ENCODE measurements around the gene SALL2. TPM values are rescaled to one million over a fixed set of nuclear protein-coding genes. Genes with fewer than 3 reads are reported as not detected.

SALL2 gene
- total RNA-seq, 2 experiments from 2014 or later = 3.1 to 4.1 TPM

DNA sequence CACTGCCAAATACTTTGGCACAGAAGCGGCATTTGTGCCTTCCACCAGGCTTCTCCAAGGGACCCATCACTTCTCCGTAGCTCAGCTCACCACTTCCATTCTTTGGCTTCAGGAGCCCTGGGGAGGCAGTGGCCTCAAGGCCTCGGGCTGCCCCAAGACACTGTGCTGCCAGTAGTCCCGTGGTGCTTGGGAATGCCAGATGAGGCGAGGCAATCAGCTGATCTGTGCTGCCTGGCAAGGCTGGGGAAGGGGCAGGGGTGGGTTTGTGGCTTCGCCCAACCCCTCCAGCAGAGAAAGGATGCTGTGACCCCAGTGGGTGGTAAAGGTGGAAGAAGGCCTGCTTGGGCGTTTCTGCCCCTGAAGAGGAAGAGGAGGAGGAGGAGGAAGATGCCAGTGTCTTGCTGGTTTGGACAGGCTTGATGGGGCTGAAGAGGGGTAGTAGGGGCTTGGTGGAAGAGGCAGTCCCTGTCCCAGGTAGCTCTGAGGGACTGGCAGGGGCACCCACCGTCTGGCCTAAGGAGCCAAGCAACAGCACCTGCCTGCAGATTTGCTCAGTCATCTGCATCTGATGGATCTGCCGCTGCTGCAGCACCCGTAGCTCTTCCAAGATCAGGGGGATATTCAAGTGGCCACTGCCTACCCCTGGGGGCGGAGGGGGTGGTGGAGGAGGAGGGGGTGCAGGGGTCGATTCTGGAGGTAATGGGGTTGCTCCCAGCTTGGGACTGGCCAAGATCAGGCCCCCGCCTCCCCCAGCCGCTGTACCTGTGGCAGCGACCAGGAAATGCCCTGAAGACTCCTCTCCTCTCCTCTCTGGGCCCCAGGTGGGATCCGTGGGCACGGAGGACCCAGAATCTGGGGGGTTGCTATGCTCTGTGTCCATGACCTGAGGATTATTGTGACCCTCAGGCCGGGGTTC, 1.3 kb downstream of the SALL2 start:
- no peak for DNase-seq
- CTCF ChIA-PET = interaction anchor here (5.0 kb wide), 1 partner anchor 26 kb away, joined by 26 read pairs; no protein-coding TSS in a partner anchor
- Mint-ChIP-seq H3K4me3 (peak overlapping the region; percentile 79), H3K27ac (no peak overlapping the region), H3K36me3 (ENCODE audit: low read depth) (no peaks in the 10 kb centered on the region), H3K27me3 (ENCODE audit: low read depth) (no peaks in the 10 kb centered on the region), H3K9me3 (no peaks in the 10 kb centered on the region), H3K4me1 (ENCODE audit: low read depth) (peaks cover 9% of the 10 kb centered on the region)
- intact Hi-C loops (cut with micrococcal nuclease) = no loop called here

- Mint-ChIP-seq H3K4me3 (no peak overlapping the region), H3K27me3 (ENCODE audit: low read depth) (no peaks in the 10 kb centered on the region), H3K36me3 (ENCODE audit: low read depth) (no peaks in the 10 kb centered on the region), H3K27ac (no peak overlapping the region), H3K9me3 (no peaks in the 10 kb centered on the region), H3K4me1 (ENCODE audit: low read depth) (peaks cover 9% of the 10 kb centered on the region)
- intact Hi-C loops (cut with micrococcal nuclease) = no loop called here
- no peak for DNase-seq
- CTCF ChIA-PET = interaction anchor here (2.2 to 5.0 kb wide), 2 partner anchors 24 to 25 kb away, joined by 8 to 26 read pairs; no protein-coding TSS in a partner anchor
These were observed 2.9 kb downstream of the SALL2 start for GRCh38 chr14:21523203-21523602.

DNA sequence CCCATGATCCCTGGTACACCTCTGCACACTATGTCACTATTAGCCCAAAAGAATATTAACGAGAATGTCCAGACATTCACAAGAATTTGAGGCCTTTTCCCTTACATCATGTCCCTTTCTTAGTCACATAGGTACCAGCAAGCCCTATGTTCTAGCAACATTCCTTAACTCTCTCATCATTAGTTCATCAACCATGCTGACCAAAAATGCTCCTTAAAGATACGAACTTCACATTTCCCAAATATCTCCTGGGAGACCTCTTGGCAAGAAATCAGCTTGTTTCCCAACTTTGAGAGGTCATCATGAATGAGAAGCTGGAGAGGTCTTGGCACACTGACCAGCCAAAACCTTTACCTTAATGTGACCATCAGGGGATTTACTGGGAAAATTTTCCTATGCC, 4.6 kb downstream of the SALL2 start:
- no peak overlapping the region for H3K4me3 Mint-ChIP-seq
- H3K27ac Mint-ChIP-seq = no peak overlapping the region
- intact Hi-C loops (cut with micrococcal nuclease) = no loop called here
- H3K36me3 Mint-ChIP-seq (ENCODE audit: low read depth) = no peaks in the 10 kb centered on the region
- H3K4me1 Mint-ChIP-seq (ENCODE audit: low read depth) = peaks cover 3% of the 10 kb centered on the region
- H3K27me3 Mint-ChIP-seq (ENCODE audit: low read depth) = no peaks in the 10 kb centered on the region
- DNase-seq = no peak
- H3K9me3 Mint-ChIP-seq = no peaks in the 10 kb centered on the region
- CTCF ChIA-PET = interaction anchor here (1.5 to 2.2 kb wide), 2 partner anchors 22 to 23 kb away, joined by 6 to 8 read pairs; no protein-coding TSS in a partner anchor

GRCh38 chr14:21520767-21521166, 5.4 kb downstream of the SALL2 start:
- Mint-ChIP-seq H3K36me3 (ENCODE audit: low read depth) (no peaks in the 10 kb centered on the region), H3K27me3 (ENCODE audit: low read depth) (no peaks in the 10 kb centered on the region), H3K4me3 (no peak overlapping the region), H3K9me3 (no peaks in the 10 kb centered on the region), H3K27ac (no peak overlapping the region), H3K4me1 (ENCODE audit: low read depth) (peaks cover 3% of the 10 kb centered on the region)
- CTCF ChIA-PET = interaction anchor here (2.2 kb wide), 1 partner anchor 21 kb away, joined by 8 read pairs; no protein-coding TSS in a partner anchor
- intact Hi-C loops (cut with micrococcal nuclease) = no loop called here
- DNase-seq = no peak

DNA sequence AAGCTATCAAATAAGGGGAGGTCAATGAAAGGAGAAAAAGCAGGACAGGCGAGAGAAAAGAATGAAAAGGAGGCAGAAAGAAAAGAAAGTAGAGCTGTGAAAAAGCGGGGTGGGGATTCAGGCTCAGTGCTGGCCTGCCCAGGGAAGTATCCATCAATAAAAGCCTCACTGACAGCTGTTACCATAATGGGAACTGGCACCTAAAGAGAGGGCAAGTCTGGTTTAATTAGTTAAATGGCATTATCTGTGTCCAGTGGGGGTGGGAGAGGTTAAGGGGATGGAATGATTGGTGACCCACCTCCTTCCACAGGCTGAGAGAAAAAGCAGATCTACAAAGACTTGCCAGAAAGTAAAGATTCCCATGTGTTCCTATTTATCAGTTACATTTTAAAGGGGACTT, 7.4 kb downstream of the SALL2 start:
- no peaks in the 10 kb centered on the region for H3K9me3 Mint-ChIP-seq
- no peaks in the 10 kb centered on the region for H3K27me3 Mint-ChIP-seq (ENCODE audit: low read depth)
- CTCF ChIA-PET = interaction anchor here (1.0 kb wide), 1 partner anchor 20 kb away, joined by 3 read pairs; no protein-coding TSS in a partner anchor
- H3K36me3 Mint-ChIP-seq (ENCODE audit: low read depth) = no peaks in the 10 kb centered on the region
- no peak for DNase-seq
- H3K4me1 Mint-ChIP-seq (ENCODE audit: low read depth) = no peaks in the 10 kb centered on the region
- H3K27ac Mint-ChIP-seq = no peak overlapping the region
- intact Hi-C loops (cut with micrococcal nuclease) = loop anchor here (10.0 kb wide), 1 partner anchor 1246 kb away; the partner anchor contains the start of gene OXA1L
- H3K4me3 Mint-ChIP-seq = no peak overlapping the region

DNA sequence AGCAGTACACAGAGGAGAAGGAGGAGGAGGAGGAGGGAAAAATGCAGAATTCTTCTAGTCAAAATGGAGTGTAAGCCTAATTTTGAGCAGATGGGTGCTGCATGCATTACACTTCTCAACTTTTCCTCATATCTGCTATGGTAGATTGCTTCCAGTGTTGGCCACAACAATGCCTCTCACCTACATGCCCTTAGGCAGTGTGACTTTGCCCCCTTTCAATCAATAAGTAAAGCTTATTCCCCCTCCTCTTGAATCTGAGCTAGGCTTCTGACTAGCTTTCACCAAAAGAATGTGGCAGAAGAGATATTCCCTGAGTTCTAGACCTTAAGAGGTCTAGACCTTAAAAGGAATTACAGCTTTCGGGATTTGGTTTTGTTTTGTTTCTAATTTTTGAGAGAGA, 11.8 kb downstream of the SALL2 start:
- intact Hi-C loops (cut with micrococcal nuclease) = loop anchor here (10.0 kb wide), 1 partner anchor 1250 kb away; the partner anchor contains the start of gene OXA1L
- no peak overlapping the region for H3K27ac Mint-ChIP-seq
- H3K36me3 Mint-ChIP-seq (ENCODE audit: low read depth) = peaks cover 7% of the 10 kb centered on the region

GRCh38 chr14:21510735-21511657, 15.2 kb downstream of the SALL2 start, which contains the start of gene METTL3:
Gene METTL3 (minus strand): TSS chr14:21511340. CDS start chr14:21511223, 117 bp downstream.
- peak within 1 kb of the TSS; percentile 96 for H3K27ac Mint-ChIP-seq
- intact Hi-C loops (cut with micrococcal nuclease) = loop anchor here (1.0 to 10.0 kb wide), 11 partner anchors 15 to 1254 kb away; partner anchors contain the start of genes CHD8, HNRNPC, OXA1L and SALL2
- H3K4me3 Mint-ChIP-seq = peak within 1 kb of the TSS; percentile 96
- peaks cover 30% of the 10 kb centered on the region for H3K4me1 Mint-ChIP-seq (ENCODE audit: low read depth)
- H3K9me3 Mint-ChIP-seq = no peaks in the 10 kb centered on the region
- H3K27me3 Mint-ChIP-seq (ENCODE audit: low read depth) = no peaks in the 10 kb centered on the region
- peaks cover 21% of the 10 kb centered on the region for H3K36me3 Mint-ChIP-seq (ENCODE audit: low read depth)
- CTCF ChIA-PET = interaction anchor here (0.8 to 6.5 kb wide), 6 partner anchors 11 to 55 kb away, joined by 3 to 44 read pairs (median 6); partner anchors contain the start of genes CHD8, RAB2B and SALL2
- peak; percentile 96 for DNase-seq

More for the DNA sequence above, 11.8 kb downstream of the SALL2 start:
- Mint-ChIP-seq H3K4me3 (no peak overlapping the region), H3K9me3 (no peaks in the 10 kb centered on the region), H3K27me3 (ENCODE audit: low read depth) (no peaks in the 10 kb centered on the region), H3K4me1 (ENCODE audit: low read depth) (peaks cover 14% of the 10 kb centered on the region)
- no peak for DNase-seq
- CTCF ChIA-PET = interaction anchor here (0.9 to 6.5 kb wide), 3 partner anchors 12 to 45 kb away, joined by 3 to 44 read pairs (median 5); partner anchors contain the start of gene SALL2

- Mint-ChIP-seq H3K27me3 (ENCODE audit: low read depth) (no peaks in the 10 kb centered on the region), H3K36me3 (ENCODE audit: low read depth) (peaks cover 21% of the 10 kb centered on the region), H3K9me3 (no peaks in the 10 kb centered on the region), H3K27ac (peak overlapping the region; percentile 96), H3K4me1 (ENCODE audit: low read depth) (peaks cover 41% of the 10 kb centered on the region), H3K4me3 (peak overlapping the region; percentile 96)
- DNase-seq = no peak
- CTCF ChIA-PET = interaction anchor here (0.5 to 6.5 kb wide), 2 partner anchors 10 to 13 kb away, joined by 3 to 44 read pairs; no protein-coding TSS in a partner anchor
- intact Hi-C loops (cut with micrococcal nuclease) = loop anchor here (2.0 to 10.0 kb wide), 2 partner anchors 95 to 1255 kb away; partner anchors contain the start of gene OXA1L
These were observed 16.6 kb downstream of the SALL2 start for GRCh38 chr14:21509432-21510143.

- no peak for DNase-seq
- Mint-ChIP-seq H3K27ac (no peak overlapping the region), H3K36me3 (ENCODE audit: low read depth) (peaks cover 25% of the 10 kb centered on the region), H3K4me3 (no peak overlapping the region), H3K4me1 (ENCODE audit: low read depth) (peaks cover 39% of the 10 kb centered on the region), H3K27me3 (ENCODE audit: low read depth) (no peaks in the 10 kb centered on the region), H3K9me3 (no peaks in the 10 kb centered on the region)
- CTCF ChIA-PET = interaction anchor here (1.0 kb wide), 1 partner anchor 8 kb away, joined by 4 read pairs; no protein-coding TSS in a partner anchor
- intact Hi-C loops (cut with micrococcal nuclease) = no loop called here
These were observed 19.6 kb downstream of the SALL2 start for GRCh38 chr14:21506557-21506956.

DNA sequence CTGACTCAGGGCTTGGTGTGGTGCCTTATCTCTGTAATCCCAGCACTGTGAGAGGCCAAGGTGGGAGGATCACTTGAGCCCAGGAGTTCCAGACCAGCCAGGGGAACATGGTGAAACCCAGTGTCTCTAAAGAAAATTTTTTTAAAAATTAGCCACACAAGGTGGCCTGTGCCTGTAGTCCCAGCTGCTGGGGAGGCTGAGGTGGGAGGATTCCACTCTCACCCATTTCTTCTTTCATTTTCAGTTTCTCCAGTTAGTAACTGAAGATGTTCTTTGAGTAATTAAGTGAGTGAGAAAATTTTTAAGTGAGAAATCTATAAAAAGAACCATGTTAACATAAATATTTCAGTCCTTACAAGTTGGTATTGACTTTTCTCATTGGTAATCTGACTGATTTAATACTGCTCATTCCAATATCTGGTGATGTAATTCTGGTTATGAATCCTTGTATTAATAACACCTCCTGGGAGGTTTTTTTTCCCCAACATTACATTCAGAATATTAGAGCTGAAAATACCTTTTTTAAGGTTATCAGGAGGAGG, 21.1 kb downstream of the SALL2 start:
- peaks cover 41% of the 10 kb centered on the region for H3K4me1 Mint-ChIP-seq (ENCODE audit: low read depth)
- peaks cover 31% of the 10 kb centered on the region for H3K36me3 Mint-ChIP-seq (ENCODE audit: low read depth)
- CTCF ChIA-PET = interaction anchor here (0.7 to 1.1 kb wide), 3 partner anchors 8 to 68 kb away, joined by 3 to 4 read pairs (median 3); no protein-coding TSS in a partner anchor
- H3K4me3 Mint-ChIP-seq = no peak overlapping the region
- intact Hi-C loops (cut with micrococcal nuclease) = loop anchor here (1.0 kb wide), 1 partner anchor 91 kb away; no protein-coding TSS in a partner anchor
- peak; percentile 47 for DNase-seq
- no peaks in the 10 kb centered on the region for H3K9me3 Mint-ChIP-seq
- no peaks in the 10 kb centered on the region for H3K27me3 Mint-ChIP-seq (ENCODE audit: low read depth)
- peak overlapping the region; percentile 82 for H3K27ac Mint-ChIP-seq

GRCh38 chr14:21503376-21503775, 22.8 kb downstream of the SALL2 start:
- CTCF ChIA-PET = interaction anchor here (0.6 to 0.8 kb wide), 2 partner anchors 26 to 601 kb away, joined by 3 to 4 read pairs; no protein-coding TSS in a partner anchor
- Mint-ChIP-seq H3K4me1 (ENCODE audit: low read depth) (peaks cover 38% of the 10 kb centered on the region), H3K27me3 (ENCODE audit: low read depth) (no peaks in the 10 kb centered on the region), H3K27ac (peak overlapping the region; percentile 67), H3K36me3 (ENCODE audit: low read depth) (peaks cover 34% of the 10 kb centered on the region), H3K9me3 (no peaks in the 10 kb centered on the region), H3K4me3 (no peak overlapping the region)
- intact Hi-C loops (cut with micrococcal nuclease) = no loop called here
- DNase-seq = no peak

All from activated naive CD4-positive, alpha-beta T cell treated with anti-CD3 and anti-CD28 coated beads for 36 hours (primary cell).